ENCODE results near the gene TMPRSS12.
"Not testable (repeated sequence)": the region's sequence is repeated elsewhere in the genome, so short reads cannot be mapped to it uniquely, and the experiment has no call there.

TMPRSS12 gene

GRCh38 chr12:50824914-50825313 lies 17.8 kb upstream of the TMPRSS12 start:
- no peak overlapping the region for H3K4me3 ChIP-seq (ENCODE audit: low read depth, low read length)
- TF ChIP-seq, protein P1, sequence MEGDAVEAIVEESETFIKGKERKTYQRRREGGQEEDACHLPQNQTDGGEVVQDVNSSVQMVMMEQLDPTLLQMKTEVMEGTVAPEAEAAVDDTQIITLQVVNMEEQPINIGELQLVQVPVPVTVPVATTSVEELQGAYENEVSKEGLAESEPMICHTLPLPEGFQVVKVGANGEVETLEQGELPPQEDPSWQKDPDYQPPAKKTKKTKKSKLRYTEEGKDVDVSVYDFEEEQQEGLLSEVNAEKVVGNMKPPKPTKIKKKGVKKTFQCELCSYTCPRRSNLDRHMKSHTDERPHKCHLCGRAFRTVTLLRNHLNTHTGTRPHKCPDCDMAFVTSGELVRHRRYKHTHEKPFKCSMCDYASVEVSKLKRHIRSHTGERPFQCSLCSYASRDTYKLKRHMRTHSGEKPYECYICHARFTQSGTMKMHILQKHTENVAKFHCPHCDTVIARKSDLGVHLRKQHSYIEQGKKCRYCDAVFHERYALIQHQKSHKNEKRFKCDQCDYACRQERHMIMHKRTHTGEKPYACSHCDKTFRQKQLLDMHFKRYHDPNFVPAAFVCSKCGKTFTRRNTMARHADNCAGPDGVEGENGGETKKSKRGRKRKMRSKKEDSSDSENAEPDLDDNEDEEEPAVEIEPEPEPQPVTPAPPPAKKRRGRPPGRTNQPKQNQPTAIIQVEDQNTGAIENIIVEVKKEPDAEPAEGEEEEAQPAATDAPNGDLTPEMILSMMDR (IDR thresholded peaks at IDR 0.05; ENCODE audit: borderline replicate concordance, insufficient read depth, low read depth, low read length): no peak

- no peak overlapping the region for H3K4me3 ChIP-seq (ENCODE audit: low read depth, low read length)
- TF ChIP-seq, protein P1 (IDR thresholded peaks at IDR 0.05; ENCODE audit: borderline replicate concordance, insufficient read depth, low read depth, low read length): no peak
Observed at GRCh38 chr12:50825372-50825838, 17.3 kb upstream of the TMPRSS12 start.

GRCh38 chr12:50828121-50828520 lies 14.6 kb upstream of the TMPRSS12 start:
- H3K4me3 ChIP-seq (ENCODE audit: low read depth, low read length): no peak overlapping the region
- TF ChIP-seq, protein P1 (IDR thresholded peaks at IDR 0.05; ENCODE audit: borderline replicate concordance, insufficient read depth, low read depth, low read length): no peak

DNA sequence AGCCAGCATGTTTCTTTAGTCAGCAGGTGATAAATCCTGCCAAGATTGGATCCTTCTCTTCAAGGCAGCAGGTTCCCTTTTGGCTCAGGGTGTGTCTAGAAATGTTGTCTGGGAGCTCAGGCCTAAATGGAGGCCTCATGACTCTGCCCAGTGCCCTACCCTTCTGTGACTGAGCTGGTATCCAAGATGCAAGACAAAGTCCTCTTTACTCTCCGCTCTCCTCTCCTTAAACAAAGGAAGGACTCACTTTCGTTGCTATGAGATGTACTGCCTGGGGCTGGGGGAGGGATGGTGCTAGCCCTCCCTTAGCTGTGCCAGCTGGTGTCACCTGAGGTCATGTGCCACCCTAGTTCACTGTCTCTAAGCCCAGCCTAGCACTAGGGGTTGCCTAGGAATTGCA lies 13.8 kb upstream of the TMPRSS12 start:
- H3K4me3 ChIP-seq (ENCODE audit: low read depth, low read length): no peak overlapping the region
- TF ChIP-seq, protein P1 (IDR thresholded peaks at IDR 0.05; ENCODE audit: borderline replicate concordance, insufficient read depth, low read depth, low read length): no peak

GRCh38 chr12:50833801-50834200 lies 8.9 kb upstream of the TMPRSS12 start:
- not testable (repeated sequence) for H3K4me3 ChIP-seq (ENCODE audit: low read depth, low read length)

DNA sequence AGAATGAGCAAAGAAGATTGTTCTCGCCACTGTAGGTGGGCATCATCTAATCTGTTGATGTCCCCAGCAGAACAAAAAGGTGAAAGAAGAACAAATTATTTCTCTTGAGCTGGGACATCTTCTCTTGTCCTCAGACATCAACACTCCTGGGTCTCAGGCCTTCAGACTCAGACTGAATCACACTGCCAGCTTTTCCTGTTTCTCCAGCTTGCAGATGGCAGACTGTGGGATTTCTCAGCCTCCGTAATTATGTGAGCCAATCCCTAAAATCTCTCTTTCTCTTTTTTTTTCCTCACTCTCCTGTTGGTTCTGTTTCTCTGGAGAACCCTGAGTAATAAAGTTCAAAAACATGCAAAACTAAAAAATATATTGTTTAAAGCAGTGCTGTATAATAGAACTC lies 3.7 kb upstream of the TMPRSS12 start:
- no peak overlapping the region for H3K4me3 ChIP-seq (ENCODE audit: low read depth, low read length)
- TF ChIP-seq, protein P1 (IDR thresholded peaks at IDR 0.05; ENCODE audit: borderline replicate concordance, insufficient read depth, low read depth, low read length): no peak

DNA sequence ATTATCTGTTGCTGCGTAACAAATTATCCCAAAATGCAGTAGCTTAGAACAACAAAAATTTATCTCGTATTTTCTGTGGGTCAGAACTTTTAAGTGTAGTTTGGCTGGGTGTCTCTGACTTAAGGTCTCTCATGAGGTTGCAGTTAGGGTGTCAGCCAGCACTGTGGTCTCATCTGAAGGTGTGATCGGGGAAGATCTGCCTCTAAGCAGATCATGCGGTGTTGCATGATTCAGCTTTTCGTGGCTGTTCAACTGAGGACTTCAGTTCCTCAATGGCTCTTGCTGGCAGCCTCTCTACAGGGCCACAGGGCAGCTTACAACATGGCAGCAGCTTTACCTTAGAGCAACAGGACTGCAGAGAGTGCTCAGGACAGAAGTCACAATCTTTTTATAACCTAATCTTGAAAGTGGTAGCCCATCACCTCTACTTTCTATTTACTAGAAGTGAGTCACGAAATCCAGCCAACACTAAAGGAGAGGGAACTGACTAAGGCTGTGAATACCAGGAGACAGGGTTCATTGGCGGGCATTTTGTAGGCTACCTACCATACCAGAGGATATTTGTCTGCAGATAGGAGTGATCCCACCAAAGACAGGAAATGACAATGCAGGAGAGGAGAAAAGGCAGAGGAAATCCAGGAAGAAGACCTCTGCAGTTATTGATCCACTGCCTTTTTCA lies 1.8 kb upstream of the TMPRSS12 start:
- TF ChIP-seq, protein P1 (IDR thresholded peaks at IDR 0.05; ENCODE audit: borderline replicate concordance, insufficient read depth, low read depth, low read length): no peak
- H3K4me3 ChIP-seq (ENCODE audit: low read depth, low read length): no peak overlapping the region

All from GM12875 (cell line).